ENCODE measurements around the gene SAP30BP. TPM values are rescaled to one million over a fixed set of nuclear protein-coding genes. Genes with fewer than 3 reads are reported as not detected.
A peak's percentile ranks its signal among the peaks of the same experiment; 100 is the strongest.

Gene SAP30BP
- total RNA-seq, 3 donors from 2014 or later (not counting 1 experiment from before 2014, with no cell fraction given), result 234 to 246 (median 240) TPM

GRCh38 chr17:75706042-75706728, 39.0 kb downstream of the SAP30BP start:
- intact Hi-C loops (cut with micrococcal nuclease), result no loop called here
- 96% methylated on average over 18 of the region's 20 CpGs for WGBS (ENCODE audit: insufficient coverage)
- Histone ChIP-seq H3K36me3 (ENCODE audit: control insufficient read depth, insufficient read depth, low read length) (peaks cover 63% of the 10 kb centered on the region), H3K27me3 (ENCODE audit: control insufficient read depth, insufficient read depth, low read length) (no peaks in the 10 kb centered on the region), H3K4me3 (ENCODE audit: low read length) (no peak overlapping the region), H3K27ac (ENCODE audit: low read length) (no peak overlapping the region), H3K9me3 (ENCODE audit: control insufficient read depth, insufficient read depth, low read length) (no peaks in the 10 kb centered on the region), H3K4me1 (ENCODE audit: control insufficient read depth, insufficient read depth, low read length) (no peaks in the 10 kb centered on the region)
- peaks cover 6% of the 10 kb centered on the region for H3K36me3 Mint-ChIP-seq
- no peak for TF ChIP-seq CTCF (IDR thresholded peaks at IDR 0.05)
- H3K9me3 Mint-ChIP-seq, result no peaks in the 10 kb centered on the region
- no peaks in the 10 kb centered on the region for H3K27me3 Mint-ChIP-seq (ENCODE audit: low read depth in 2 of 2)
- peaks cover 0 to 5% of the 10 kb centered on the region in 2 donors for H3K4me1 Mint-ChIP-seq
- no peak for ATAC-seq
- no peak overlapping the region for H3K4me3 Mint-ChIP-seq
- DNase-seq, result no peak
- peak overlapping the region in 1 of 2 donors; percentile 73 for H3K27ac Mint-ChIP-seq

GRCh38 chr17:75707079-75707571, 40.0 kb downstream of the SAP30BP start:
- WGBS (ENCODE audit: insufficient coverage), result 74% methylated on average over 12 of the region's 12 CpGs
- no peak overlapping the region for H3K27ac ChIP-seq (ENCODE audit: low read length)
- no peaks in the 10 kb centered on the region for H3K27me3 Mint-ChIP-seq (ENCODE audit: low read depth in 2 of 2)
- no peaks in the 10 kb centered on the region for H3K4me1 ChIP-seq (ENCODE audit: control insufficient read depth, insufficient read depth, low read length)
- H3K27ac Mint-ChIP-seq, result peak overlapping the region; percentile 26 to 73
- no peaks in the 10 kb centered on the region for H3K27me3 ChIP-seq (ENCODE audit: control insufficient read depth, insufficient read depth, low read length)
- no peaks in the 10 kb centered on the region for H3K36me3 Mint-ChIP-seq
- H3K4me3 ChIP-seq (ENCODE audit: low read length), result no peak overlapping the region
- no peaks in the 10 kb centered on the region for H3K9me3 Mint-ChIP-seq
- ATAC-seq (peak in 1 of 3 donors; percentile 9), DNase-seq (no peak)
- H3K36me3 ChIP-seq (ENCODE audit: control insufficient read depth, insufficient read depth, low read length), result peaks cover 54% of the 10 kb centered on the region
- TF ChIP-seq CTCF (IDR thresholded peaks at IDR 0.05), result no peak
- no peaks in the 10 kb centered on the region for H3K9me3 ChIP-seq (ENCODE audit: control insufficient read depth, insufficient read depth, low read length)
- no peaks in the 10 kb centered on the region for H3K4me1 Mint-ChIP-seq
- intact Hi-C loops (cut with micrococcal nuclease), result no loop called here
- no peak overlapping the region for H3K4me3 Mint-ChIP-seq

GRCh38 chr17:75712446-75712845, 45.3 kb downstream of the SAP30BP start:
- ATAC-seq (no peak), DNase-seq (no peak)
- H3K4me1 ChIP-seq (ENCODE audit: control insufficient read depth, insufficient read depth, low read length), result no peaks in the 10 kb centered on the region
- WGBS (ENCODE audit: insufficient coverage), result 75% methylated on average over 1 of the region's 2 CpGs
- no peaks in the 10 kb centered on the region for H3K27me3 Mint-ChIP-seq (ENCODE audit: low read depth in 2 of 2)
- H3K36me3 Mint-ChIP-seq, result no peaks in the 10 kb centered on the region
- H3K9me3 ChIP-seq (ENCODE audit: control insufficient read depth, insufficient read depth, low read length), result no peaks in the 10 kb centered on the region
- no peak overlapping the region for H3K4me3 ChIP-seq (ENCODE audit: low read length)
- H3K4me1 Mint-ChIP-seq, result no peaks in the 10 kb centered on the region
- intact Hi-C loops (cut with micrococcal nuclease), result no loop called here
- H3K4me3 Mint-ChIP-seq, result no peak overlapping the region
- no peaks in the 10 kb centered on the region for H3K27me3 ChIP-seq (ENCODE audit: control insufficient read depth, insufficient read depth, low read length)
- H3K27ac ChIP-seq (ENCODE audit: low read length), result no peak overlapping the region
- peaks cover 3% of the 10 kb centered on the region for H3K36me3 ChIP-seq (ENCODE audit: control insufficient read depth, insufficient read depth, low read length)
- TF ChIP-seq CTCF (IDR thresholded peaks at IDR 0.05), result no peak
- H3K9me3 Mint-ChIP-seq, result no peaks in the 10 kb centered on the region
- H3K27ac Mint-ChIP-seq, result no peak overlapping the region

GRCh38 chr17:75719732-75720131, 52.6 kb downstream of the SAP30BP start:
- Histone ChIP-seq H3K27me3 (ENCODE audit: control insufficient read depth, insufficient read depth, low read length) (peaks cover 8% of the 10 kb centered on the region), H3K36me3 (ENCODE audit: control insufficient read depth, insufficient read depth, low read length) (no peaks in the 10 kb centered on the region), H3K9me3 (ENCODE audit: control insufficient read depth, insufficient read depth, low read length) (no peaks in the 10 kb centered on the region), H3K4me1 (ENCODE audit: control insufficient read depth, insufficient read depth, low read length) (peaks cover 13% of the 10 kb centered on the region), H3K27ac (ENCODE audit: low read length) (no peak overlapping the region), H3K4me3 (ENCODE audit: low read length) (no peak overlapping the region)
- Mint-ChIP-seq H3K4me1 (peaks cover 0 to 10% of the 10 kb centered on the region in 2 donors), H3K27me3 (ENCODE audit: low read depth in 2 of 2) (peaks cover 0 to 3% of the 10 kb centered on the region in 2 donors), H3K9me3 (no peaks in the 10 kb centered on the region), H3K27ac (no peak overlapping the region), H3K36me3 (no peaks in the 10 kb centered on the region), H3K4me3 (peak overlapping the region; percentile 87)
- intact Hi-C loops (cut with micrococcal nuclease), result no loop called here
- no peak for TF ChIP-seq CTCF (IDR thresholded peaks at IDR 0.05)
- ATAC-seq (no peak), DNase-seq (no peak)
- WGBS (ENCODE audit: insufficient coverage), result 100% methylated on average over 1 of the region's 2 CpGs
